Stimulated activated CD4-positive, alpha-beta T cell treated with anti-CD3 and anti-CD28 coated beads, Interleukin-1b, Interleukin-23, amount 100 ng/mL, for 1 hour (primary cell): ENCODE results near the gene GLUD1.
"Not testable (repeated sequence)": the region's sequence is repeated elsewhere in the genome, so short reads cannot be mapped to it uniquely, and the experiment has no call there.

ENCODE experiments used
- DNase-seq, 2 donors: peaks; one replicate each; pipeline ENCODE4 v3.0.0-alpha.2; 2020; ENCODE audit warnings: low read depth in 2 of 2

GLUD1 gene

GRCh38 chr10:87090779-87091178, 3.9 kb downstream of the GLUD1 start:
- DNase-seq = no peak

- no peak for DNase-seq
These were observed 4.9 kb downstream of the GLUD1 start for GRCh38 chr10:87089746-87090145.

GRCh38 chr10:87085537-87085936, 9.1 kb downstream of the GLUD1 start:
- DNase-seq = no peak

DNA sequence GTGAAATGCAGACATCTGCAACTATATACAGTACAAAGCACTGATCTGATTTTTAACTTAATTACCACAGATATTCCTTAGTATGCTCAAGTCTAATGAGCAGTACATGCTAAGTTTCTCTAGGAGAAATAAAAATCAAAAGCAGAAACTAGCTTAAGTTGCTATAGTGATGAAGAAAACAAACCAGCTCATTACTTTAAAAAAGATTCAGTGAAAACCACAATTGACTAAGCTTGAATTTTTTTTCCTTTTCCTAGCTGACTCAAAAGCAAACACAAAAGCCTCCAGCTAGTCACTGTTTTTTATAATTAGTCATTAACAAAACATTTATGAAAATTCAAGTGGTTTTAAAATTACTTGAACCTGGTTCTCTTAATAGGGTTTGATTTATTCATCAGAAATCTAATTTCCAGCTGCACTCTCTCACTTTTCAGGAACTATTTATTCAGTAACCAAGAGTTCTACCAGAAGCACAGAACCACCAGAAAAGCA, 10.3 kb downstream of the GLUD1 start:
- DNase-seq = not testable (repeated sequence)

- DNase-seq = not testable (repeated sequence)
These were observed 10.9 kb downstream of the GLUD1 start for GRCh38 chr10:87083576-87084290.

- DNase-seq = not testable (repeated sequence)
These were observed 12.4 kb downstream of the GLUD1 start for GRCh38 chr10:87082219-87082618.

DNA sequence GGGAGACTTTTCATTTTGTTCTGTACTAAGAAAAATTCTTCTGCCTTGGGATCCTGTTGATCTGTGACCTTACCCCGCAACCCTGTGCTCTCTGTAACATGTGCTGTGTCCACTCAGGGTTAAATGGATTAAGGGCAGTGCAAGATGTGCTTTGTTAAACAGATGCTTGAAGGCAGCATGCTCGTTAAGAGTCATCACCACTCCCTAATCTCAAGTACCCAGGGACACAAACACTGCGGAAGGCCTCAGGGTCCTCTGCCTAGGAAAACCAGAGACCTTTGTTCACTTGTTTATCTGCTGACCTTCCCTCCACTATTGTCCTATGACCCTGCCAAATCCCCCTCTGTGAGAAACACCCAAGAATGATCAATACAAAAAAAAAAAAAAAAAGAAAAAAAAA, 13.1 kb downstream of the GLUD1 start:
- not testable (repeated sequence) for DNase-seq

DNA sequence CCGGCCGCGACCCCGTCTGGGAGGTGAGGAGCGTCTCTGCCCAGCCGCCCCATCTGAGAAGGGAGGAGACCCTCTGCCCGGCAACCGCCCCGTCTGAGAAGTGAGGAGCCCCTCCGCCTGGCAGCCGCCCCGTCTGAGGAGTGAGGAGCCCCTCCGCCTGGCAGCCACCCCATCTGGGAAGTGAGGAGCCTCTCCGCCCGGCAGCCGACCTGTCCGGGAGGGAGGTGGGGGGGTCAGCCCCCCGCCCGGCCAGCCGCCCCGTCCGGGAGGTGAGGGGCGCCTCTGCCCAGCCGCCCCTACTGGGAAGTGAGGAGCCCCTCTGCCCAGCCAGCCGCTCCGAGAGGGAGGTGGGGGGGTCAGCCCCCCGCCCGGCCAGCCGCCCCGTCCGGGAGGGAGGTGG, 14.0 kb downstream of the GLUD1 start:
- DNase-seq = not testable (repeated sequence)

- no peak for DNase-seq
These were observed 15.4 kb downstream of the GLUD1 start for GRCh38 chr10:87079106-87079836.

GRCh38 chr10:87076421-87076820, 18.2 kb downstream of the GLUD1 start:
- not testable (repeated sequence) for DNase-seq

DNA sequence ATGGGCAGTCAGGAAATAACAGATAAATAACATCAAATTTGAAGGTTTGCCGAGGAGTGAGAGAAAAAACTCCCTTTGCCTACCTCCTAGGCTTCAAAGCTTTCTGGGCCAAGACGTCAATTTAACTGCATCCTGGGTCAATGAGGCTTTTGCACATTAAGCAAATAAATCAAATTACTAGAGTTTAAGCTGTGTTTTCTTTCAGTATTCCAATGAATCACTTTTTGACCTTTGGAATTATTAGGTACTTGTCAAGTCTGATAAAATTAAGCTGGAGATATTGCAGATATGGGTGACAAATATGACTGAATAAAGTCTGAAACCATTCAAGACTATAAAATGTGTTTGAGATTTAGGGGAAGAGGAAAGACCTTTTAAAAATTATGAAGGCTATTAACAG, 22.2 kb downstream of the GLUD1 start:
- DNase-seq = no peak

GRCh38 chr10:87068281-87068680, 26.4 kb downstream of the GLUD1 start:
- DNase-seq = no peak

GRCh38 chr10:87066865-87067264, 27.8 kb downstream of the GLUD1 start:
- no peak for DNase-seq

DNA sequence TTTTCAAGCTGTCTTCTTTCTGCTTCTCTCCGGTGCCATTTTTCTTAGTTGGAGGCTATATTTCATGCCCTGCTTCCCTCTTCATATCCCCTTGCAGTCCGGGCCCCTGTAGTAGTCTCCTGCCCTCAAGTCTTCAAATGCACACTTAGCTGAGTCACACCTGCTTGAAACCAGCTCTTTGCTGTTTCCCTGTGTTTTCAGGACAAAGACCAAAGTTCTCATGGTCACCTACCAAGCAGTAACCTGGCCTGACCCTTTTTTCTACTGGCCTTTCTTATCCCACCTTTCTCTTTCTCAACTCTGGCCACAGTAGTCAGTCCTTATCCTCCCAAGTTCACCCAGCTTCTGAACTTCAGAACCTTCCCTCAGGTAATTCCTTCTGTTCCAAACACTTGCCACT, 28.5 kb downstream of the GLUD1 start:
- DNase-seq = no peak

GRCh38 chr10:87064651-87065050, 30.0 kb downstream of the GLUD1 start:
- DNase-seq = no peak

- no peak for DNase-seq
These were observed 34.2 kb downstream of the GLUD1 start for GRCh38 chr10:87060280-87060928.

GRCh38 chr10:87059401-87059800, 35.2 kb downstream of the GLUD1 start:
- DNase-seq = no peak

DNA sequence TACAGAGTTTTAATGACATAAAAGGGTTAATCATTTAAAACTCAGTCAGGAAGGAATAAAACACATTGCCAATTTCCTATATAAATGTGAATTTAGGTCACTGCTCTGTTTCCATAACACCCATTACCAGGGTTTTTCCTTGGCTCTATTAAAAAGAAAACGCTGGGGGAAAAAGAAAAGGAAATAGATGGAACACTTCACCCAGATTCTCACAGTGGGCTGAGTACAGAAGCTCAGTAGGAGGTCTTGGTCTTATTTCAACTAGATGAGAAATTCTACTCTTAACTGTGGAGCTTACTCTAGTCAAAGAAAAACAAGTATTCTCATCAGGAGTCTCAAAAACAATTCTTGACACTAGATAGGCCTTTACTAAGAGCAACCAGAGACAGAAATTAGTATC, 36.5 kb downstream of the GLUD1 start:
- no peak for DNase-seq

- DNase-seq = no peak
These were observed 40.0 kb downstream of the GLUD1 start for GRCh38 chr10:87054373-87055295.

- no peak for DNase-seq
These were observed 41.0 kb downstream of the GLUD1 start for GRCh38 chr10:87053577-87054181.

- no peak for DNase-seq
These were observed 41.5 kb downstream of the GLUD1 start for GRCh38 chr10:87053111-87053510.
